Pons (tissue), 1 donor: ENCODE data around the gene SHMT1.
A peak's percentile ranks its signal among the peaks of the same experiment; 100 is the strongest.

ENCODE experiments used
- DNase-seq: peaks from one replicate; pipeline ENCODE4 v3.0.0-alpha.2; 2016; ENCODE audit warnings: low spot score

SHMT1 gene

GRCh38 chr17:18281788-18282187, 81.6 kb downstream of the SHMT1 start:
- no peak for DNase-seq

GRCh38 chr17:18280766-18281371, 82.5 kb downstream of the SHMT1 start:
- DNase-seq: peak; percentile 7

- DNase-seq: no peak
Observed at GRCh38 chr17:18280249-18280648, 83.1 kb downstream of the SHMT1 start.

GRCh38 chr17:18278867-18279266, 84.5 kb downstream of the SHMT1 start:
- DNase-seq: no peak
